ENCODE data around the gene TIGD3. TPM values are rescaled to one million over a fixed set of nuclear protein-coding genes. Genes with fewer than 3 reads are reported as not detected.
A peak's percentile ranks its signal among the peaks of the same experiment; 100 is the strongest.

The TIGD3 gene
- total RNA-seq, 1 donor from 2014 or later = 0.97 TPM

DNA sequence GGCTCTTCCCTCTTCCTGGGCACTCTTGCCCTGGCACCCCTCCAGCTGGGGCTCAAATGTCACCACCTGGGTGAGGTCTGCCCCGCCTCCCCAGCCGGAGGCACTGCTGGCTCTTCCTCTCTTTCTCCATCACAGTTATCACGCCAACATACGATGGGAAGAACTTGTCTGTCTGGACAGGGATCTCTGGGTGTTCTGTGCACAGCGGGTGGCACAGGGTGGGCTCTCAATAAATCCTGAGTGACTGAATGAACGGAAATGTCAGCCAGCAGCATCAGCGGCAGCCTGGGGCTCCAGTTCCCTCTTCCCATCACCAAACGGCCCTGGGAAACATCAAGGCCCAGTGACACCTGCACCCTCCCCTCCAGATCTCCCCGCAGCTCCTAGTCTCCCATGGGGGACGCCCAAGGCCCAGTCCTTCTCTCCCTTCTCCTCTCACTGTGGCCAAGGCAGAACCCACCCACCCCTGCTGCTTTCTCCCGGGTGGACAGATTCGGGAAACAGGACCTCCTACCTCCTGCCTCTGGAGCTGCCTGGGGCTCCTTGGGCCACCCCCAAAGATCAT, 28.3 kb downstream of the TIGD3 start:
- intact Hi-C loops (cut with micrococcal nuclease) = no loop called here
- DNase-seq (peak; percentile 90), ATAC-seq (no peak)

DNA sequence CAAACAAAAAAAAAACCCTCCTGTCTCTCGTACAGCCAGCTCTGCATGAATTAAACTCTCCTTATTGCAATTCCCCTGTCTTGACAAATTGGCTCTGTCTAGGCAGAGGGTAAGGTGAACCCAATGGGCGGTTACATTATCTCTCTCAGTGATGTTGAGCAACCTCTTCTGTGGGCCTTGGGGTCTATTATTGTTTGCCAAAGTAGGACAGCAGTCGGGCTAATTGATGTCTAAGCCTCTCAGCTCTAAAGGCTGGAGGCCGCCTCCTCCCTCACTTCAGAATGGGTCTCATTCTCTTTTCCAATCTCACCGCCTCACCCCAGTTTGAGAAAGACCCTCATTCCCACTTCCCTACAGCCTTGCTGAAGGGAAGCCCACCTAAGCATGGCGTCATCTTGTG, 29.2 kb downstream of the TIGD3 start:
- ATAC-seq = no peak
- no peak for DNase-seq
- intact Hi-C loops (cut with micrococcal nuclease) = no loop called here

DNA sequence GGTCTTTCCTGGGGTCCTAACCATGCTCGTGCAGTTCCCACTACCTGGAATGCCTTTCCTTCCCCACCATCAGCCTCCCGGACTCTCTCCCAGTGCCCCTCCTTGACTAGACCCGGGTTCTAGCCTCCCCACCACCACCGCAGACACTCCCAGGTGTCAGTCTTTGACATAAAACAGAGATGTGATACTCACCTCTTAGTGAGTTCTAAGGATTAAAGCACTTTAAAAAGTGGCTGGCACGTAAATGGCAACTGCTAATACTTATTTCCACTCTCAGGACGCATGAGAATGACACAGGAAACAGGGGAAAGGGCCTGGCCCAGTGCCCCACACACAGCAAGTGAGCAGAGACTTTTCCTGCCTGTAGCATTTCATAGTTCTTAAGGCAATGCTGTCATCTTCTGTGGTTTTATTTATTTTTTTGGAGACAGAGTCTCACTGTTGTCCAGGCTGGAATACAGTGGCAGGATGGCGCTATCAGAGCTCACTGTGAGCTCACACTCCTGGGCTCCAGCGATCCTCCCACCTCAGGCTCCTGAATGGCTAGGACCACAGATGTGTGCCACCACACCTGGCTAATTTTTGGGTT, 29.8 kb downstream of the TIGD3 start:
- intact Hi-C loops (cut with micrococcal nuclease) = no loop called here
- DNase-seq = no peak
- ATAC-seq = no peak

DNA sequence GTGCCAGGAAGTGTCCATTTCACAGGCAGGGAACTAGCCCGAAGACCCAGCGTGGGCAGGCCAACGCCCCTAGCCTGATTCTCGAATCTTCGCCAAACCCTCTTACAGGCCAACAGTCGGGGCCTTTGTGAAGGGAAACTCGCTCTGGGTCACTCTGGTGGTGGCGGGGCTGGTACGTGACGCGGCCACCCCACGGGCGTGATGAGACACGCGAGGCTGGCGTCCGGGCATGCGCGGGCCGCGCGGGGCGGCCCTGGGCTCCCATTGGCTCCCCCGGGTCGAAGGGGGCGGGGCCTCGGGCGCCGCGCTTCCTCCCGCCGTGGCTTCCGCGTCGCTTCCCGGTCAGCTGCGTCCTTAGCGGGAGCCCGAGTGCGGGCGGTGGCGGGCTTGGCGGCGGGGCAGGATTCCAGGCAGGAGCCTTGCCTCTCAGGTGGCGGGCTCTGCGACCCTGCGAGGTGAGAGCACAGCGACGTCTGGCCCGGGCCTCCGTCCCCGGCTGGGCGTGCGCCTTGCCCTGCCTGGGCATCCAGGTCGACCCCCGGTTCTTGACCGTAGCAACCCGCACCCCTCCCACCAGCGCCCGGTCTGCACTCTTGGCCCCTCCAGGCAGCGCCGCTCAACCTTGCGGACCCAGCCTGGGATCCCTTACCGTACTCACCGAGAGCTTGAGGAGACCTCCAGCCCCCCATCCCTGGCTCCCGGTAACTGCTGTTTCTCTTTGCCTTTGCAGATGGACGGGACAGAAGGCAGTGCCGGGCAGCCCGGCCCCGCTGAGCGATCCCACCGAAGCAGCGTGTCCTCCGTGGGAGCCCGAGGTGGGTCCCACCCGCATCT, 32.0 kb downstream of the TIGD3 start, which contains the start of gene FRMD8:
TSS of gene FRMD8 (plus strand) at position 331 of the 834 bp plus-strand sequence. CDS start at position 731, 400 bp downstream.
- intact Hi-C loops (cut with micrococcal nuclease) = no loop called here
- ATAC-seq (peak; percentile 70), DNase-seq (peak; percentile 98)

DNA sequence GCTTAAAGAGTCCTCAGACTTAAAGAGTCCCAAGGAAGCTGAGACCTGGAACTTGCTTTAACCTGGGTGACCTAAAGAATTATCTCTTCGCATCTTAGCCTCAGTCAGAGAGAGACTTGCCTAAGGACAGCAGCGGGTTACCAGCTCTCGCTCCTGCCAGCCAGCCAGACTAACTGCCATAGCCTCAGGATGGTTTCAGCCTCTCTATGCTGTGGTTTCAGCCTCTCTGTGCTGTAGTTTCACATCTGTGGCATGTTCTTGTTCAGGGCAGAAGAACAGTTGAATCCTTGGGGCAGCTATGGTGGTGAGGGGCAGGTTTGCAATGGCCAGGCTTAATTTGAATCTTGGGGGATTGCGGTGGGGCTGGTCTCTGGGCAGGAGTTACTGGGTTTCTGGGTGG, 34.2 kb downstream of the TIGD3 start:
- no peak for DNase-seq
- no peak for ATAC-seq
- intact Hi-C loops (cut with micrococcal nuclease) = no loop called here

DNA sequence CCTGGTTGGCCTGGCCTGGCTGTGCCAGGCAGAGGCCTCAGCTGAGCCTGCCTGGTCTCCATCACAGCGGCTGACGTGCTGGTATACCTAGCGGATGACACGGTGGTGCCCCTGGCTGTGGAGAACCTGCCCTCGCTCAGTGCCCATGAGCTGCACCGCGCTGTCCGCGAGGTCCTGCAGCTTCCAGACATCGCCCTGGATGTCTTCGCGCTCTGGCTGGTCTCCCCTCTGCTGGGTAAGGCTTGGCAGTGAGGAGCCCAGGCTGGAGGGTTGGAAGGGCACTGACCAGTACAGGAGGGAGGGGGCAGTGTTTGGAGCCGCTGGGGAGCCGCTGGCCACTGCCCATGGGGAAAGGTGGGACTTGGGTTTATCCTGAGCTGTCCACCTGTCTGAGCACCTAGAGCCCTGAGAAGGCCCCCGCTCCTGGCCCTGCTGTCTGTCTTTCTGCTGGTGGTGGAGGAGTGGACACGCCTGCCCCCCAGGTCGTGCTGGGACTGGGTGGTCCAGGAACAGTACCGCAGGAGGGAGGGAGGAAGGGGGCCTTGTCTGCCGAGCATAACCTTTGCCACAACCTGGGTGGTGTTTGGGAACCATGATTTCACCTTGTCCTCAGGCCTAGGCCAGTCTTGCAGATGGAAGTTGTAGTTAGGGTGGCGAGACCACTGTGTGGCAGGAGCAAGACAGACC, 34.9 kb downstream of the TIGD3 start:
- no peak for ATAC-seq
- DNase-seq = no peak
- intact Hi-C loops (cut with micrococcal nuclease) = no loop called here

DNA sequence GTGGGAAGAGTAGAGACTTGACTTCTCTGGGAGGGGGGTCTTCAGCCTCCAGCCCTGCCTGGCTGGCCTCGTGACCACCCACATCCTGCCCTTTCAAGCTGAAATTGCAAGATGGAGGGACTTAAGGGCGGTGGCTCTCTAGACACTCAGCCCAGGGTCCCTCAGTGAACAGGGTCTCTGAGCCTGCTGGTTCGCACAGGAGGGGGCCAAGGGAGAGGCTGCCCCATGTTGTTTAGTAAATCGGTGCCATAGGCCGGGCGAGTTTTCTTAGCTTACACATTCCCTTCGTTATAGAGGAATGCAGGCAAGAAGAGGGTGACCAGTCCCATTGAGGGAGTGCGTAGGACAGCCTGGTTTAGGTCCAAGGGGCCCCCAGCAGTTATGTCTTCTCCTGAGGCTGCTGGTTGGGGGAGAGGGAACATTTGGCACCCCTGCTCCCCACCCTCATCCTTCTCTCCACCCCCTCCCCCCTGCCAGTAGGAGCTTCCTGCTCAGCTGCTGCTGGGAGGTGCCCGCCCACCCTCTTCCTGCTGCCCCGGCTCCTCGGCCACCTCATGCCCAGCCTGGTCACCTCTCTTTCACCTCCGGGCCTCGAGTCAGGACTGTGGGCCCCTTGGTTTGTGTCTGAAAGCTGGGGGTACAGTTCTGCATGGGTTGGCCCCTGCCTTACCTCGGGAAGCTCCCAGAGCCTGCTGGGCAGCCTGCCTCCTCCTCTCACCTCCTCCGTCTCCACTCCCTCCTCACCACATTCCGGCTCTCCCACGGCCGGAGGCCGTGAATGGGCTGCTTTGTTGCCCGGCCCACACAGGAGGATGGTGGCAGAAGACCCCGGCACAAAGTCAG, 35.8 kb downstream of the TIGD3 start:
- DNase-seq (no peak), ATAC-seq (peak; percentile 3)
- intact Hi-C loops (cut with micrococcal nuclease) = no loop called here

DNA sequence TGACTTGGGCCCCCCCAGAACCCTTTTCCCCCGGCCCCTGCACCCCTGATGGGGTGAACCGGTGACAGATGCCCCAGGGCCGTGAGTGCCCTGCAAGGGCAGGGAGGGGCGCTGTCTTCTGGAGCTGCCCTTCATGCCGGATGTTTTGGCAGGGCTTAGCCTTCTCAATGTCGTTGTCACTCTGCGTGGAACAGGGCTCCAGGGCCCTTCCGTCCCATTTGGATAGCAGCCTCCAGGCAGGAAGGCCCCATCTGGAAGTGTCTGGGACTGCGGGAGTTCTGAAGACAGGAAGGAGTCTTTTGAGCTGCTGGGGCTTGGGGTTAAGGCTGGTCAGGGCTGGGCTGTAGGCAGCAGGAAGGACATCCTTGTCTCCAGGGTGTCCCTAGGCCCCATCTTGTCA, 36.4 kb downstream of the TIGD3 start:
- ATAC-seq (peak; percentile 42), DNase-seq (peak; percentile 53)
- intact Hi-C loops (cut with micrococcal nuclease) = no loop called here

DNA sequence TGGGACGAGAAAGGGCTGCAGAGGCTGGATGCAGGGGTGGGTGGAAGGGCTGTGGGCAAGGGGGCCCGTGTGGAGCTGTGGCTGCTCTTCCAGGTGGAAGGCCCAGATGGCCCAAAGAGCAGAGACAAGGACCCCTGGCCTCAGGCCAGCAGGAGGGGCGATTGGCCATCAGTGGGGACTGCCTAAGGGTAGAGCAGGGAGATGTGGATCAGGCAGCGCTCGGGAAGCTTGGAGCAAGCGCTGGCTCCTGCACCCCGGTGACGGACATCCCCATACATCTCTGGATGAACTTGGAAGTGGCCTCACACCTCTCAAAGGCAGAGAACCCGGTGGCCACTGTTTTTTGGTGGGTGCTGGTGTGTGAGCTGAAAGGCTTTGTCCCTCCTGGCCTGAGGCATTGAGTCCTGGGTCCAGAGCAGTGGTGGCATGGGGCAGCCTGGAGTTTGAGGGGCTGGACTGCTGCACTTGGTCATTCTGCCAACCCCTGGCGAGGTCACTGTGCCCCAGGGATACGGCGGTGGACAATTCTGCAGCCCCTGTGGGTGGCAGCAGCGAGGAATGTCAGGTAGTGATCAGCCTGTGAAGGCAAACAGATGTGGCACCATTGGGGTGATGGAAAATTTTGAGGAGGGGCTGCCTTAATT, 37.8 kb downstream of the TIGD3 start:
- DNase-seq (no peak), ATAC-seq (no peak)
- intact Hi-C loops (cut with micrococcal nuclease) = no loop called here

DNA sequence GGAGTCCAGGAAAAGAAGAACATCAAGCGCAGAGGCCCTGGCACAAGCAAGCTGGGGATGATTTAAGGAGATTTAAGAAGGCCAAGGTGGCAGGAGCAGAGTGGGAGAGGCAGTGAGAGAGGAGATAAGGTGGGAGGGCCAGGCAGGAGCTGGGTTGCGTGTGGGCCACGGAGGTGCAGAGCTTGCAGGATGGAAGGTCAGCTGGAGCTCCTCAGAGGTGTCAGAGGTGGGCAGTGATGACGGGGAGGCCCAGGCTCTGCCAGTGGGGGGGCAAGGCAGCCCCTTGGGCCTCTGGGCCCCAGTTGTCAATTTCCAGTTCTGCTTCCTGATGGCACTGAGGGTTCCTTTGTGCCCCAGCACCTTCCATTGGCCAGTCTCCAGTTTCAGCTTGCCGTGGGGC, 38.3 kb downstream of the TIGD3 start:
- intact Hi-C loops (cut with micrococcal nuclease) = no loop called here
- DNase-seq (no peak), ATAC-seq (no peak)

DNA sequence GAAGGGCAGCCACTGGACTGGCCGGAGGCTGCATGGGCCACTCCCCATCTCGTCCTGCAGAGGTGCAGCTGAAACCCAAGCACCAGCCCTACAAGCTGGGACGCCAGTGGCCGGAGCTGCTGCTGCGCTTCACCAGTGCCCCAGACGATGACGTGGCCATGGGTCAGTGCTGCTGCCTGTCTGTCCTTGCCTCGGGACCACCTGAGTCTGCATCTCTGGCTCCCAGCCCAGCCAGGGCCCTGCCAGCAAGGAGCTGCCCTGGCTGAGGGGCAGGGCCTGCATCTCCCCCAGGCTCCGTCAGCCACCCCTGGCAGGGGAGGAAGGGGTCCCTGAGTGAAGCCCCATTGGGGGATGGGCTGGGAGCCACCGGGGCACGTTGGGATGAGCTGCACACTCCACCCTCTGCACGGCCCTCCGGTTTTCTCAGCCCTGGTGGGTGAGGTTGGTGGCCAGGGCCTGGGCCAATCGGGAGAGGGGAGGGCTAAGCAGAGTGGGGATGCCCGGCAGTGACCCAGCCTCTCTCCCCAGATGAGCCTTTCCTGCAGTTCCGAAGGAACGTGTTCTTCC, 39.0 kb downstream of the TIGD3 start:
- no peak for DNase-seq

DNA sequence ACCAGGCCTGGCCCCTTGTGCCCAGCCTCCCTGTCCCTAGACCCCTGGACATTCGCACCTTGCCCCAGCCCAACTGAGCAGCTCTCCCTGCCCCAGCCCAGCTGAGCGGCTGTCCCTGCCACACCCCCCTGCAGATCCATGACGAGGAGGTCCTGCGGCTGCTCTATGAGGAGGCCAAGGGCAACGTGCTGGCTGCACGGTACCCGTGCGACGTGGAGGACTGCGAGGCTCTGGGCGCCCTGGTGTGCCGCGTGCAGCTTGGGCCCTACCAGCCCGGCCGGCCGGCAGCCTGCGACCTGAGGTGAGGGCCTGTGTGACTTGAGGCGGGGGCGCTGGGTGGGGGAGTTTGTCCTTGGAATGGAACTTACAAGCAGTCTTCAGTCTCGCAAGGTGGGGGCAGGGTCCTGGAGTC, 39.6 kb downstream of the TIGD3 start:
- no peak for DNase-seq
- no peak for ATAC-seq
- intact Hi-C loops (cut with micrococcal nuclease) = no loop called here

More for the DNA sequence above, 39.0 kb downstream of the TIGD3 start:
- intact Hi-C loops (cut with micrococcal nuclease) = no loop called here
- ATAC-seq = no peak

DNA sequence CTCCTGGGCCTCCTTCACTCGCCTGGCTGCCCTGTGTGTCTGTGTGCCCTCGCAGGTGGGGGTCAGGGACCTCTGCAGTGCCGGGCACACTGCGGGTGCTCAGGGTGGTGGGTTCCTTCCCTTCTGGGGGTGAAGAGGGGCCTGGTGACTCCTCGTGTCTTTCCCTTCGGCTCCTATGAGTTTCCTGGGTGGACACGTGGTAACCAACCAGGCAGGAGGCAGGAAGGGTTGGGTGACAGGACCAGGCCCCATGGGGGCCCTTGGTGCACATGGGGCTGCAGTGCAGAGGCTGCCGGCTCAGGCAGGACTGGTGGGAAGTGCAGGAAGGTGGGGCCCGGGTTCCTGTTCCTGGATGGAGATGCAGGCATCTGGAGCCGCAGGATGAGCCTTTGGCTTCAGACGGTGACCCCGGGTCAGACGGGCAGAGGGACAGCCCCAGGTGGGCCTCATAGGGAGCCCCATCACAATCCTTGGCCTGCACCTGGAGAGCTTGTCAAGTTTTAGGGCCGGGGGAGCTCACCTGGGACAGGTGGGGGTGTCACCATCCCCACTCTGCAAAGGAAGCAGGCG, 41.5 kb downstream of the TIGD3 start:
- no peak for ATAC-seq
- intact Hi-C loops (cut with micrococcal nuclease) = no loop called here
- no peak for DNase-seq

DNA sequence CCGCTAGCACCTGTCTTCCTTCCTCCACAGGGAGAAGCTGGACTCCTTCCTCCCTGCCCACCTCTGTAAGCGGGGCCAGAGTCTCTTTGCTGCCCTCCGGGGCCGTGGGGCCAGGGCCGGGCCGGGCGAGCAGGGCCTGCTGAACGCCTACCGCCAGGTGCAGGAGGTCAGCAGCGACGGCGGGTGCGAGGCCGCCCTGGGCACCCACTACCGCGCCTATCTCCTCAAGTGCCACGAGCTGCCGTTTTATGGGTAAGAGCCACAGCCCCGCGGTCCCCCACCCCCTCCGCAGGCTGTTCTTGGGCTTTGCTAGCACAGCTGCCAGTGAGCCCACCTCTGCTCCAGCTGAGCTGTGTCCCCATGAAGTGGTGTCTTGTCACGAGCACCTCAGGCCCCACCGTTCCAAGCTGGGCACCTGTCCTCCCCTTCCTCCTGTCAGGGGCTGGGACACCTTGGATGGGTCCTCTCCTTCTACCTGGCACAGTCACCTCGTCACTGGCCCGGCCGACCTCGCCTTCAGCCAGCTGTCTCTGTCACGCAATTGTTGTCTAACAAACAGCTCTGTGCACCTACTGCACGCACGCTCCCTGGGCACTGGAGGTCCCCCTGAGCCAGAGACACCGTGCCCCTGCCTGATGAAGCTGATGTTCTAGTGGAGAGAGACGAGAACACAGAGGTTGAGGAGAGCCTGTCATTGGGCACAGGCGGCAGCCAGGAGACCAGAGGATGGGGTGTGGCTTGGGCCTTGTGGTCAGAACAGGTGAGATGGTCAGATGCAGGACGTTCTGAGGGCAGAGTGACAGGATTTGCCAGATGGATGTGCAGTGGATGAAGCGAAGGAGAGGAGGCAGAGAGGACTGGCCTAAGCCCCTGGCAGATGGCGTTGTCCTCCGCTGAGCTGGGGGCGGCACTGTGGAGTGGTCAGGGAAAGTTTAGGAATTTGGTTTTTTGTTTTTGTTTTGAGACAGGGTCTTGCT, 42.5 kb downstream of the TIGD3 start:
- intact Hi-C loops (cut with micrococcal nuclease) = no loop called here
- no peak for ATAC-seq
- DNase-seq = no peak

DNA sequence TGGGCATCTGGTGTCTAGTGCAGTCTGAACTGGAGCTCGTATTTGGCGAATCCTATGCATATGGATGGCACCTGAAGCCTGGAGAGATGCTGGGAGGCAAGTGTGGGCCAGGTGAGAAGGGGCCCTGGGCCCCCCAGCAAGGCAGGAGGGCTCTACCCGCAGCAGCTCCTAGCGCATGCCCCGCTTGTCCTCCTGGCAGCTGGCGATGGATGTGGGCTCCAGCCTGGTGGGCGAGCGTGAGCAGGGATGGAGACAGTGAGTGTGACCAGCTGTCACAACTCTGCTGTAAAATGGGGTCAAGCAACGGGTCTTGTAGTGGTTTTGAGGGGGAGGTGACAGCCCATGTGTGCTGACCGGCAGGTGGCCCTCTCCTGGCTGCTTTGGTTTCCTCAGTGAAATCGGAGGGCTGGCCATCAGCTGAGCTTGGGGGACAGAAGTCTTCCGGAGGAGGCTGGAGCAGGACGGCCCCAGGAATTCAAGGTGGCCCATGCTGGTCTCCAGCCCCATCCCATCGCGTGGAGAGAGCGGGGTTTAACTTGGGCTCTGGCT, 43.9 kb downstream of the TIGD3 start:
- intact Hi-C loops (cut with micrococcal nuclease) = no loop called here
- no peak for ATAC-seq

DNA sequence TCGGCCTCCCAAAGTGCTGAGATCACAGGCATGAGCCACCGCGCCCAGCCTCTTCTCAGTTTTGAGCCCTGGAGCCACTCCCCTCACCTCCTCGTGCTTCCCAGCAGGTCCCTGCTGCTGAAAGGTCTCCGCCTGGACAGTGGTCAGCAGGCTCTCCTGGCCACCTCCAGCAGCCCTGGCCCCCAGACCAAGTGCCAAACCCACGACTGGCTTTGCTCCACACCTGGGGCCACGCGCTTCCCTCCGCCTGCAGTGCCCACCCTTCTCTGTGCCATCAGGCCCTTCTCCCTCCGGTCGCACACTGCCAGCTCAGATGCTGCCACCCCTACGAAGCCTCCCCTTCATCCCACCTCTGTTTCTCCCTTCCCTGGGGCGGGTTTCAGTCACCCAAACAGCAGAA, 44.7 kb downstream of the TIGD3 start:
- ATAC-seq (no peak), DNase-seq (no peak)
- intact Hi-C loops (cut with micrococcal nuclease) = no loop called here

More for the DNA sequence above, 43.9 kb downstream of the TIGD3 start:
- no peak for DNase-seq

DNA sequence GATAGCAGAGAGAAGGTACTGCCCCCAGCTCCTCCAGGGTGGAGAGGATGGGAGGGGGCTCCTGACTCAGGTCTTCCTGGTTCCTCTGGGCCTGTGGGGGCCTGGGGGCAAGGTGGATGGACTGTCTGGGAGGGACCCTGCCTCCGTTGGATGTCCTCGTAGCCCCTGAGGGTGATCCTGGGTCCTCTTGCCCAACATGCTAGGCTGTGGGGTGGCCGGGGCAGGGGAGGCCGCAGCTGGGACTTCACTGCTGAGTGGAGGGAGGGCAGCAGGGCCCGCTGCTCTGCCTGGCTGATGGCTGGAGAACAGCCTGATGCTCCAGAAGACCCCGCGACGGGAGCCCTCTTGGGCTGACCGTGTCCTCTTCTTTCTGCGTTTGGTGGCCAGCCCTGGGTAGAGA, 45.3 kb downstream of the TIGD3 start:
- no peak for ATAC-seq
- intact Hi-C loops (cut with micrococcal nuclease) = no loop called here
- no peak for DNase-seq

All from left ventricle myocardium superior (tissue), 1 donor.